ENCODE measurements around the gene SSH3.

The SSH3 gene

GRCh38 chr11:67293090-67293489 lies 10.2 kb upstream of the SSH3 start:
- DNase-seq, result peak; percentile 72

- DNase-seq, result no peak
Observed at GRCh38 chr11:67295846-67296245, 7.5 kb upstream of the SSH3 start.

- DNase-seq, result no peak
Observed at GRCh38 chr11:67298786-67299185, 4.5 kb upstream of the SSH3 start.

GRCh38 chr11:67299471-67300191 lies 3.7 kb upstream of the SSH3 start:
- no peak for DNase-seq

- no peak for DNase-seq
Observed at GRCh38 chr11:67300256-67300755, 3.0 kb upstream of the SSH3 start.

GRCh38 chr11:67300756-67301312 lies 2.5 kb upstream of the SSH3 start:
- no peak for DNase-seq

GRCh38 chr11:67301313-67301921 lies 1.9 kb upstream of the SSH3 start:
- no peak for DNase-seq

GRCh38 chr11:67301951-67302516 lies 1.3 kb upstream of the SSH3 start:
- DNase-seq, result no peak

- DNase-seq, result no peak
Observed at GRCh38 chr11:67302571-67303131, 679 bp upstream of the SSH3 start.

GRCh38 chr11:67303835-67304411 lies 593 bp downstream of the SSH3 start:
- DNase-seq, result peak; percentile 33

GRCh38 chr11:67304511-67305113 lies 1.3 kb downstream of the SSH3 start:
- no peak for DNase-seq

- DNase-seq, result no peak
Observed at GRCh38 chr11:67306769-67307544, 3.6 kb downstream of the SSH3 start.

- DNase-seq, result no peak
Observed at GRCh38 chr11:67307545-67308001, 4.2 kb downstream of the SSH3 start.

- no peak for DNase-seq
Observed at GRCh38 chr11:67308031-67308866, 4.9 kb downstream of the SSH3 start.

- DNase-seq, result no peak
Observed at GRCh38 chr11:67309166-67309565, 5.8 kb downstream of the SSH3 start.

- DNase-seq, result no peak
Observed at GRCh38 chr11:67309661-67310061, 6.3 kb downstream of the SSH3 start.

- DNase-seq, result no peak
Observed at GRCh38 chr11:67310246-67311050, 7.1 kb downstream of the SSH3 start.

- no peak for DNase-seq
Observed at GRCh38 chr11:67311051-67311555, 7.8 kb downstream of the SSH3 start.

- no peak for DNase-seq
Observed at GRCh38 chr11:67311556-67312082, 8.3 kb downstream of the SSH3 start.

Measured in EL (cell line).